ENCODE data around the gene UFM1.

DNA sequence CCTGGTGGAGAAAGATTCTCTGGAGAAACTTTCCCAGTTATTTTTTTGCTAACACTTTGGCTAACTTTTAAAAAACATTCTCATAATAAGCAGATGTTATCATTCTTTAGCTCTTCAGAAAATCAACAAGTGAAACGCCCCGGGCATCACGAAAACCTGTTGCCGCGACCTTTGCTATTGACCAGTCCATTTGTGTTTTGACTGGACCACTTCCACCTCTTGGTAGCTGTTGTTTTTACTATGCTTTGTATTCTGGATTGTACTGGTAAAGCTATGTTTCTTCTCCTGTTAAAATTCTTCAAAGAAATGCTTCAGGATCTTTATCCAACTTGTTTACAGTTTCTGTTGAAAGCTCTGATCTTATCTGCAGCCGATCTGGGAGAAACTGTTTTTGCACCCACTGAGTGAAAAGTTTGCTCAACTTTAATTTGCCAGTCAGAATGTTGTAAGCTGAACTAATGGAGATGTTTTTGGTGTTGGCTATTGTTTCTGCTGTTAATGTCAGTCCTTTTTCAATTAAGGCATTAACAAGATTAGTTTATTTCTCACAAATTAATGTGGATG, 23.3 kb downstream of the UFM1 start:
- TF ChIP-seq CTCF (IDR thresholded peaks at IDR 0.05) (no peak), ZFX (IDR thresholded peaks at IDR 0.05; ENCODE audit: borderline replicate concordance) (no peak)

Data from 22Rv1 (cell line).